ENCODE results near the gene RRP15.

DNA sequence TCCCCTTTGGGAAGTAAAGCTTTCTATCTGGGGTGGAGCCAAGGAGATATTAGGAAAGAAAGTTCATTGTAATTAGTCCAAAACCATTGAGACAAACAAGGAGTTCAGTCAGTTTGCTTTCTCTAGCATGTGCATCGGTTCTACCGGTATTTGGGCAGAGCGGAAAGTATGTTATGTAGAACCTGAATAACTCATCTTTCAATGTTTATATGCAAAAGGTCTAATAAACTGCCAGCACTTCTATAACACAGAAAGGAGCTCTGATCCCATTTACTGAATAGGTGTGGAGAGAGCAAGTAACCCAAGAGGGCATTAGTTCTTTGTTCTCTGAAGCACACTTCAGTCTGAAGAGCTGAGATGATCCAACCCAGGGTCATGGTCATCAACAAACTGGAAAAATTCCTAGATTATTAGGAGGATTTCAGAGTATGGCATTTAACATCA, 63.6 kb downstream of the RRP15 start:
- TF ChIP-seq HBP1 (CRISPR knock-in tag; IDR thresholded peaks at IDR 0.05), result no peak
- TF ChIP-seq KLF10 (CRISPR knock-in tag; IDR thresholded peaks at IDR 0.05), result no peak
- no peak for TF ChIP-seq TAF1 (IDR thresholded peaks at IDR 0.05; ENCODE audit: control insufficient read depth, extremely low read depth, insufficient read depth, low read length, severe bottlenecking)
- TF ChIP-seq CBX2 (IDR thresholded peaks at IDR 0.05; ENCODE audit: insufficient read depth, low read length, poor library complexity, severe bottlenecking), result no peak

Measured in K562 (cell line).